ENCODE measurements around the gene OR5K2. TPM values are rescaled to one million over a fixed set of nuclear protein-coding genes. Genes with fewer than 3 reads are reported as not detected.

The OR5K2 gene
- total RNA-seq, 3 donors from 2014 or later (not counting 1 experiment from before 2014, with no cell fraction given): not detected

DNA sequence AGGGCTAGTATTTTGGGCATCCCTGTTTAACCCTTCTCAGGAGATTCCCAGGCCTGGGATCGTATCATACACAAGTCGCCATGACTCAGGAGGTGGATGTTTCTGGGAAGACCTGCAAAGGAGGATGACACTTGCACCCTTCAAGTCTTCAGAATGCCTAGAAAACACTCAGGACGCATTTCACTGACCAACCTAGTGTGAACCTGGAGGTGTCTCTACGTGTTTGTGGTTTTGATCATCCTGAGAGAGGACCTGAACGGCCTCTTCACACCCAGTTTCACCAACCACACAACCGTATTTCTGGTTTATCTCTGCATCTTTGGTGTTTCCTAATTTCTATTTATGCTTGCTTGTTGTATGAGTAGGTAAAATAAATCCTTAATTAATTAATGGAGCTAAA is 28.0 kb downstream of the OR5K2 start:
- peak overlapping the region; percentile 51 for H3K4me3 Mint-ChIP-seq
- peaks cover 34 to 35% of the 10 kb centered on the region in 2 donors for H3K4me1 Mint-ChIP-seq
- WGBS (ENCODE audit: insufficient coverage): 46% methylated on average over 4 of the region's 6 CpGs
- Histone ChIP-seq H3K36me3 (ENCODE audit: control insufficient read depth, insufficient read depth, low read length) (peaks cover 4% of the 10 kb centered on the region), H3K27me3 (ENCODE audit: control insufficient read depth, insufficient read depth, low read length) (no peaks in the 10 kb centered on the region), H3K27ac (ENCODE audit: low read length) (peak overlapping the region; percentile 43), H3K4me3 (ENCODE audit: low read length) (no peak overlapping the region), H3K4me1 (ENCODE audit: control insufficient read depth, insufficient read depth, low read length) (peaks cover 11% of the 10 kb centered on the region), H3K9me3 (ENCODE audit: control insufficient read depth, insufficient read depth, low read length) (no peaks in the 10 kb centered on the region)
- no peaks in the 10 kb centered on the region for H3K36me3 Mint-ChIP-seq
- H3K27me3 Mint-ChIP-seq (ENCODE audit: low read depth in 2 of 2): no peaks in the 10 kb centered on the region
- peak overlapping the region; percentile 48 to 80 for H3K27ac Mint-ChIP-seq
- DNase-seq: peak in 1 of 2 donors; percentile 41
- H3K9me3 Mint-ChIP-seq: no peaks in the 10 kb centered on the region
- no peak for ATAC-seq
- TF ChIP-seq, protein P1, sequence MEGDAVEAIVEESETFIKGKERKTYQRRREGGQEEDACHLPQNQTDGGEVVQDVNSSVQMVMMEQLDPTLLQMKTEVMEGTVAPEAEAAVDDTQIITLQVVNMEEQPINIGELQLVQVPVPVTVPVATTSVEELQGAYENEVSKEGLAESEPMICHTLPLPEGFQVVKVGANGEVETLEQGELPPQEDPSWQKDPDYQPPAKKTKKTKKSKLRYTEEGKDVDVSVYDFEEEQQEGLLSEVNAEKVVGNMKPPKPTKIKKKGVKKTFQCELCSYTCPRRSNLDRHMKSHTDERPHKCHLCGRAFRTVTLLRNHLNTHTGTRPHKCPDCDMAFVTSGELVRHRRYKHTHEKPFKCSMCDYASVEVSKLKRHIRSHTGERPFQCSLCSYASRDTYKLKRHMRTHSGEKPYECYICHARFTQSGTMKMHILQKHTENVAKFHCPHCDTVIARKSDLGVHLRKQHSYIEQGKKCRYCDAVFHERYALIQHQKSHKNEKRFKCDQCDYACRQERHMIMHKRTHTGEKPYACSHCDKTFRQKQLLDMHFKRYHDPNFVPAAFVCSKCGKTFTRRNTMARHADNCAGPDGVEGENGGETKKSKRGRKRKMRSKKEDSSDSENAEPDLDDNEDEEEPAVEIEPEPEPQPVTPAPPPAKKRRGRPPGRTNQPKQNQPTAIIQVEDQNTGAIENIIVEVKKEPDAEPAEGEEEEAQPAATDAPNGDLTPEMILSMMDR (IDR thresholded peaks at IDR 0.05): no peak
- intact Hi-C loops (cut with micrococcal nuclease): no loop called here

DNA sequence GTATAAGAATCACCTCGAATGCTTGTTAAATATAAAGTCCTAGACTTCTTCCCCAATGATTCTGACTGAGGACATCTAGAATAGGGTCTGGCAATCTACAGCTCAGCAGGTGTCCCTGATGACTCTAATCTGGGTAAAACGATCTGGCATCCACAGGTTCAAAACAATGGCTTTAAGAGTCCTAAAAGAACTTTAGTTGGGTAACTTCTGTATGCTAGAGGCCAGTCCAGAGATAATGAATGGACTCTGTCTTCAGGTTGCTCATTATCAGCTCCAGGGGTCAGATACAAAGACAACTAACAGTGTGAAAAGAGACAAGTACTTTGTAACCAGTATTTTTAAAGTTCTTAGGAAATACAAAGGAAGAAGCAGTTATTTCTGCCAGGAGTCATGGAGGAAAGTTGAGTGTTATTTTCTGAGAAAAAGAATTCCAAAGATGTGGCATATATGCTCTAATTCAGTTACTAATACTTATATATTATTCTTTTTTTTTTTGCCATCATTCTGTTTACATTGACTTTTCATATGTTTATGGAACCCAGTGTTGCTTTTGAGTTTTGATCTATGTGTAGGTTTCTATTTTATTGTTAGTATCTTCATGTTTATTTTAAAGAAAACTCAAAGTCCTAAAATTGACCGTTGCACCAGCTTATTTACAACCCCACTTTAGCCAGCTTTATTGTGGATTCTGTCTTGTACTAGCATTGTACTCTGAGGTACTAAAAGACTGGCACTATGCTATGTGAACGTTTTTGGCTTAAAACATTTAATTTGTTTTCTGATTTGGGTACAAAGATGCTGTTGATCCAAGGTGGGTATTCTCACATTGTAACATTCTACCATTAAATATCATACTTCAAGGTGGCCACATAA is 31.2 kb downstream of the OR5K2 start:
- Mint-ChIP-seq H3K27me3 (ENCODE audit: low read depth in 2 of 2) (no peaks in the 10 kb centered on the region), H3K4me1 (peaks cover 11% of the 10 kb centered on the region in 2 donors), H3K9me3 (no peaks in the 10 kb centered on the region), H3K4me3 (no peak overlapping the region), H3K36me3 (no peaks in the 10 kb centered on the region), H3K27ac (no peak overlapping the region)
- Histone ChIP-seq H3K27ac (ENCODE audit: low read length) (no peak overlapping the region), H3K27me3 (ENCODE audit: control insufficient read depth, insufficient read depth, low read length) (no peaks in the 10 kb centered on the region), H3K4me3 (ENCODE audit: low read length) (no peak overlapping the region), H3K9me3 (ENCODE audit: control insufficient read depth, insufficient read depth, low read length) (no peaks in the 10 kb centered on the region), H3K4me1 (ENCODE audit: control insufficient read depth, insufficient read depth, low read length) (peaks cover 8% of the 10 kb centered on the region), H3K36me3 (ENCODE audit: control insufficient read depth, insufficient read depth, low read length) (no peaks in the 10 kb centered on the region)
- ATAC-seq (no peak), DNase-seq (no peak)
- intact Hi-C loops (cut with micrococcal nuclease): no loop called here
- 94% methylated on average over 2 of the region's 4 CpGs for WGBS (ENCODE audit: insufficient coverage)
- TF ChIP-seq, protein P1 (IDR thresholded peaks at IDR 0.05): no peak

DNA sequence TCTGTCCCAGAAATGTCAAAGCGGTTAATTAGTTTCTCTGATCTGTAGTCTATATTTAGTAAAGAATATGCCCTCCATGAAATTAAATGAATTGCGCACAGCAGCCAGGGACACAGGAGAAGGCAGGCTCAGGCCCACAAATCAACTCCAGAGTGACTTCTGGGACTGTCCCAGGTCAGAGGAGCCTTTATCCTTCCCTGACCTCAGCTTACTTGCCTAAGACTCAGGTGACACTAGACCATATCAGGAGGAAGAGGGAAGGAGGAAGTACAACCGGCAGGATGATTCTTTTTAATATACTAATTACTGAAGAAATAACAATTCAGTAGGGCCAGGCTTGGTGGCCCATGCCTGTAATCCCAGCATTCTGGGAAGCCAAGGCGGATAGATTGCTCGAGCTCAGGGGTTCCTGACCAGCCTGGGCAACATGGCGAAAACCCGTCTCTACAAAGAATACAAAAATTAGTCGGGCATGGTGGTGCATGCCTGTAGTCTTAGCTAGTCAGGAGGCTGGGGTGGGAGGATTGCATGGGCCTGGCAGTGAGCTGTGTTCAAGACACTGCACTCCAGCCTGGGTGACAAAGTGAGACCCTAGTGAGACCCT is 32.5 kb downstream of the OR5K2 start:
- ATAC-seq (no peak), DNase-seq (no peak)
- Histone ChIP-seq H3K27me3 (ENCODE audit: control insufficient read depth, insufficient read depth, low read length) (no peaks in the 10 kb centered on the region), H3K4me3 (ENCODE audit: low read length) (no peak overlapping the region), H3K4me1 (ENCODE audit: control insufficient read depth, insufficient read depth, low read length) (peaks cover 7% of the 10 kb centered on the region), H3K27ac (ENCODE audit: low read length) (no peak overlapping the region), H3K9me3 (ENCODE audit: control insufficient read depth, insufficient read depth, low read length) (no peaks in the 10 kb centered on the region), H3K36me3 (ENCODE audit: control insufficient read depth, insufficient read depth, low read length) (no peaks in the 10 kb centered on the region)
- Mint-ChIP-seq H3K4me1 (peaks cover 9% of the 10 kb centered on the region in 2 donors), H3K27me3 (ENCODE audit: low read depth in 2 of 2) (no peaks in the 10 kb centered on the region), H3K4me3 (no peak overlapping the region), H3K27ac (no peak overlapping the region), H3K36me3 (no peaks in the 10 kb centered on the region), H3K9me3 (no peaks in the 10 kb centered on the region)
- 93% methylated on average over 7 of the region's 8 CpGs for WGBS (ENCODE audit: insufficient coverage)
- TF ChIP-seq, protein P1 (IDR thresholded peaks at IDR 0.05): no peak
- intact Hi-C loops (cut with micrococcal nuclease): no loop called here
